ENCODE results near the gene DDX51.
A peak's percentile ranks its signal among the peaks of the same experiment; 100 is the strongest.
"Not testable (repeated sequence)": the region's sequence is repeated elsewhere in the genome, so short reads cannot be mapped to it uniquely, and the experiment has no call there.

Gene DDX51

GRCh38 chr12:132154941-132155770, 11.0 kb upstream of the DDX51 start:
- no peak for DNase-seq (ENCODE audit: low read depth in 1 of 2, low spot score in 1 of 2)

- no peak for DNase-seq (ENCODE audit: low read depth in 1 of 2, low spot score in 1 of 2)
Measured at GRCh38 chr12:132154341-132154761, 10.2 kb upstream of the DDX51 start.

- DNase-seq (ENCODE audit: low read depth in 1 of 2, low spot score in 1 of 2): peak; percentile 35 to 50
Measured at GRCh38 chr12:132153501-132154340, 9.6 kb upstream of the DDX51 start.

- no peak for DNase-seq (ENCODE audit: low read depth in 1 of 2, low spot score in 1 of 2)
Measured at GRCh38 chr12:132152953-132153352, 8.8 kb upstream of the DDX51 start.

- DNase-seq (ENCODE audit: low read depth in 1 of 2, low spot score in 1 of 2): no peak
Measured at GRCh38 chr12:132152411-132152821, 8.3 kb upstream of the DDX51 start.

- DNase-seq (ENCODE audit: low read depth in 1 of 2, low spot score in 1 of 2): no peak
Measured at GRCh38 chr12:132151766-132152410, 7.8 kb upstream of the DDX51 start.

- DNase-seq (ENCODE audit: low read depth in 1 of 2, low spot score in 1 of 2): no peak
Measured at GRCh38 chr12:132151145-132151765, 7.1 kb upstream of the DDX51 start.

GRCh38 chr12:132150780-132151144, 6.6 kb upstream of the DDX51 start:
- DNase-seq (ENCODE audit: low read depth in 1 of 2, low spot score in 1 of 2): no peak

- not testable (repeated sequence) for DNase-seq (ENCODE audit: low read depth in 1 of 2, low spot score in 1 of 2)
Measured at GRCh38 chr12:132149526-132149925, 5.4 kb upstream of the DDX51 start.

GRCh38 chr12:132148368-132149045, 4.4 kb upstream of the DDX51 start:
- no peak for DNase-seq (ENCODE audit: low read depth in 1 of 2, low spot score in 1 of 2)

GRCh38 chr12:132147423-132148367, 3.6 kb upstream of the DDX51 start:
- DNase-seq (ENCODE audit: low read depth in 1 of 2, low spot score in 1 of 2): no peak

GRCh38 chr12:132146772-132147422, 2.8 kb upstream of the DDX51 start:
- DNase-seq (ENCODE audit: low read depth in 1 of 2, low spot score in 1 of 2): no peak

- DNase-seq (ENCODE audit: low read depth in 1 of 2, low spot score in 1 of 2): no peak
Measured at GRCh38 chr12:132146098-132146497, 2.0 kb upstream of the DDX51 start.

GRCh38 chr12:132145334-132145733, 1.2 kb upstream of the DDX51 start:
- no peak for DNase-seq (ENCODE audit: low read depth in 1 of 2, low spot score in 1 of 2)

- no peak for DNase-seq (ENCODE audit: low read depth in 1 of 2, low spot score in 1 of 2)
Measured at GRCh38 chr12:132144810-132145168, 670 bp upstream of the DDX51 start.

GRCh38 chr12:132143336-132144071, 615 bp downstream of the DDX51 start:
- DNase-seq (ENCODE audit: low read depth in 1 of 2, low spot score in 1 of 2): no peak

- no peak for DNase-seq (ENCODE audit: low read depth in 1 of 2, low spot score in 1 of 2)
Measured at GRCh38 chr12:132142679-132143335, 1.3 kb downstream of the DDX51 start.

Measured in activated T-helper 1 cell treated with anti-CD3 and anti-CD28 coated beads, Interleukin-2, amount 50 U/mL, for 16 hours (primary cell).